GM19025 (cell line): Measurements from ENCODE around the gene USP49.
"Not testable (repeated sequence)": the region's sequence is repeated elsewhere in the genome, so short reads cannot be mapped to it uniquely, and the experiment has no call there.

Experiments
- ATAC-seq: cut with Tn5 transposase; IDR thresholded peaks from one replicate; pipeline ENCODE4 v1.9.1; 2021; ENCODE audit warnings: mild to moderate bottlenecking, low read depth, moderate library complexity; ENCODE audit not compliant: unreplicated experiment

USP49 gene

GRCh38 chr6:41784581-41785171, 110.5 kb downstream of the USP49 start:
- ATAC-seq = no peak

GRCh38 chr6:41783106-41783780, 111.9 kb downstream of the USP49 start:
- no peak for ATAC-seq

- no peak for ATAC-seq
Measured at GRCh38 chr6:41781366-41781730, 113.8 kb downstream of the USP49 start.

- ATAC-seq = no peak
Measured at GRCh38 chr6:41780551-41781365, 114.4 kb downstream of the USP49 start, which contains the start of gene PRICKLE4. Gene PRICKLE4, plus strand, starts transcription at chr6:41780782. Its CDS starts 2,692 bp downstream, at chr6:41783474.

- peak; percentile 94 for ATAC-seq
Measured at GRCh38 chr6:41779788-41780550, 115.2 kb downstream of the USP49 start, which contains the start of gene FRS3. Gene FRS3, minus strand, starts transcription at chr6:41779900. Its CDS starts 2,913 bp downstream, at chr6:41776987.

GRCh38 chr6:41779336-41779735, 115.8 kb downstream of the USP49 start:
- ATAC-seq = peak; percentile 29

- ATAC-seq = no peak
Measured at GRCh38 chr6:41778895-41779294, 116.3 kb downstream of the USP49 start.

GRCh38 chr6:41777551-41778285, 117.5 kb downstream of the USP49 start:
- ATAC-seq = no peak

GRCh38 chr6:41775293-41775882, 119.8 kb downstream of the USP49 start:
- no peak for ATAC-seq

GRCh38 chr6:41774841-41775240, 120.3 kb downstream of the USP49 start:
- no peak for ATAC-seq

- ATAC-seq = no peak
Measured at GRCh38 chr6:41771058-41771983, 123.9 kb downstream of the USP49 start.

GRCh38 chr6:41770381-41771057, 124.7 kb downstream of the USP49 start:
- ATAC-seq = no peak

- ATAC-seq = no peak
Measured at GRCh38 chr6:41769376-41769775, 125.8 kb downstream of the USP49 start.

GRCh38 chr6:41768545-41769308, 126.4 kb downstream of the USP49 start:
- ATAC-seq = no peak

- ATAC-seq = no peak
Measured at GRCh38 chr6:41767112-41767833, 127.9 kb downstream of the USP49 start.

GRCh38 chr6:41766043-41766664, 129.0 kb downstream of the USP49 start:
- not testable (repeated sequence) for ATAC-seq
